GM18858 (cell line): ENCODE measurements around the gene CLASP1.
"Not testable (repeated sequence)": the region's sequence is repeated elsewhere in the genome, so short reads cannot be mapped to it uniquely, and the experiment has no call there.

Experiments used
- ATAC-seq: cut with Tn5 transposase; IDR thresholded peaks from one replicate; pipeline ENCODE4 v1.9.1; 2021; ENCODE audit not compliant: unreplicated experiment

CLASP1 gene

GRCh38 chr2:121333231-121333630, 316.0 kb downstream of the CLASP1 start:
- no peak for ATAC-seq

DNA sequence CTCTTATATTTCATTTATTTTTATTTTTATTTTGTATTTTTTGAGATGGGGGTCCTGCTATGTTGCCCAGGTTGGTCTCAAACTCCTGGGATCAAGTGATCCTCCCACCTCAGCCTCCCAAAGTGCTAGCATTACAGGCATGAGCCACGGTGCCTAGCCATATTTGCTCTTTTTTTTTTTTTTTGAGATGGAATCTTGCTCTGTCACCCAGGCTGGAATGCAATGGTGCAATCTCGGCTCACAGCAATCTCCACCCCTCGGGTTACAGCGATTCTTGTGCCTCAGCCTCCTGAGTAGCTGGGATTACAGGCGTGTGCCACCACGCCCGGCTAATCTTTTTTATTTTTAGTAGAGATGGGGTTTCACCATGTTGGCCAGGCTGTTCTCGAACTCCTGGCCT, 317.9 kb downstream of the CLASP1 start:
- not testable (repeated sequence) for ATAC-seq

- ATAC-seq = no peak
Observed at GRCh38 chr2:121330921-121331320, 318.3 kb downstream of the CLASP1 start.

DNA sequence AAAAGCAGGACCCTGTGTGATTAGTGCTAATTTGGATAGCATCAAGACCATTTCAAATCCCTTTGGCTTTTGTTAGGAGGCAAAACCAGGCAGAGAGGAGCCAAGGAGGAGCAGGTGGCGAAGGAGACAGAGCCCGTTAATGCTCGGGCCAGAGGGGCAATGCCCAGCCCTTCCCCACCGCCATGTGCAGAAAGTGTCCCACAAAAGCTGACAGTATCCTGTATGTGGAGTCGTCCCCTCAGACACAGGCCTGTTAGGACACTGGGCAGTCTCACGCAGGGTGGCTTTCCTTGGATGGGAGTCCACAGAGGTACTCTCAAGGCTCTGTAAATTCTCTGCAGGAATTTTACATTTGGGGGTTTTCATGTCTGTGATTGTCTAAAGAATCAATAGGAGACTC, 319.5 kb downstream of the CLASP1 start:
- ATAC-seq = no peak

- ATAC-seq = no peak
Observed at GRCh38 chr2:121326628-121327027, 322.6 kb downstream of the CLASP1 start.

DNA sequence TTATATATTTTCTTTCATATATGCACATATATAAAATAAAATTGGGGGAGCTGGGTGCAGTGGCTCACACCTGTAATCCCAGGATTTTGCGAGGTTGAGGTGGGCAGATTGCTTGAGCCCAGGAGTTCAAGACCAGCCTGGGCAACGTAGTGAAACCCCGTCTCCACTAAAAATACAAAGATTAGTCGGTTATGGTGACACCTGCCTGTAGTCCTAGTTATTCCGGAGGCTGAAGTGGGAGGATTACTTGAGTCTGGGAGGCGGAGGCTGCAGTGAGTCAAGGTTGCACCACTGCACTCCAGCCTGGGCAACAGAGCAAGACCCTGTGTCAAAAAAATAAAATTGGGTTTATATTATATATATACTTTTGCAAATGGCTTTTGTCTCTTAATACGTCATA, 324.7 kb downstream of the CLASP1 start:
- ATAC-seq = no peak

- no peak for ATAC-seq
Observed at GRCh38 chr2:121321476-121321875, 327.8 kb downstream of the CLASP1 start.

DNA sequence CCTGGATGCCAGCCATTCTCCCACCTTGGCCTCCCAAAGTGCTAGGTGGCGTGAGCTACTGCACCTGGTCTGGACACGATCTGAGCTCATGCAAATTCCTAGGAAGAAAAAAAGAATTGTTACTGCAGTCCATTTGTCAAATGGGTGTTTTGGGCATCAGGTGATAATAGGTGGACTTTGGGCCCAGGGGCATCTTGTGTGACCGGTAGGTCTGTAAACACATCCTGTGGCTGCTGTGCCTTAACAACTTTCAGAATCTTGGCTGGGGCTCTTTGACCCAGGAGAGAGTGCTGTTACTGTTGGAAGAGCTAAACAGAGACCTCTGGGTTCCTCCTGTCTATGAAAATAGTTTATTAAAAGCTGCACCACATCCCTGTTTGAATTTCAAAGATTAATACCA, 329.3 kb downstream of the CLASP1 start:
- no peak for ATAC-seq

- no peak for ATAC-seq
Observed at GRCh38 chr2:121316986-121317385, 332.3 kb downstream of the CLASP1 start.

DNA sequence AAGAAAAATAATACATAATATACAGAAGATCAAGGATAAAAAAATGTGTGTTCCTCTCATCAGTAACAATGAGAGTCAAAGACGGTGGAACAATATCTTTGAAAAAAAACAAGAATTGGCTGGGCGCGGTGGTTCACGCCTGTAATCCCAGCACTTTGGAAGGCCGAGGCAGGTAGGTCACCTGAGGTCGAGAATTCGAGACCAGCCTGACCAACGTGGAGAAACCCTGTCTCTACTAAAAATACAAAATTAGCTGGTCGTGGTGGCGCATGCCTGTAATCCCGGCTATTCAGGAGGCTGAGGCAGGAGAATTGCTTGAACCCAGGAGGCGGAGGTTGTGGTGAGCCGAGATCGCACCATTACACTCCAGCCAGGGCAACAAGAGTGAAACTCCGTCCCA, 335.6 kb downstream of the CLASP1 start:
- not testable (repeated sequence) for ATAC-seq

- peak; percentile 98 for ATAC-seq
Observed at GRCh38 chr2:121309801-121310200, 339.5 kb downstream of the CLASP1 start.

DNA sequence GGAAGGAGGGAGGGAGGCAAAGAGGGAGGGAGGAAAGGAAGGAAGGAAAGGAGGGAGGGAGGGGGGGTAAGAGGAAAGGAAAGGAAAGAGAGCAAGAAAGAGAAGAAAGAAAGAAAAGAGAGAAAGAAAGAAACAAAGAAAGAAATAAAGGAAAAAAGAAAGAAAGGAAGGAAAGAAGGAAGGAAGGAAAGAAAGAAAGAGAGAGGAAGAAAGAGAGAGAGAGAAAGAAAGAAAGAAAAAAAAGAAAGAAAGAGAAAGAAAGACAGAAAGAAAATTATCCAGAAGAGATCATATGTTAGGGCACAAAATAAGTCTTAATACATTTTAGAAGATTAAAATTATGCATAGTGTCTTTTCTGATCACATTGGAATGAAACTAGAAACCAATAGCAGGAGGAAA, 339.9 kb downstream of the CLASP1 start:
- no peak for ATAC-seq

- no peak for ATAC-seq
Observed at GRCh38 chr2:121307048-121307447, 342.2 kb downstream of the CLASP1 start.

- ATAC-seq = no peak
Observed at GRCh38 chr2:121304941-121305340, 344.3 kb downstream of the CLASP1 start.

GRCh38 chr2:121303531-121304263, 345.6 kb downstream of the CLASP1 start:
- ATAC-seq = no peak

- ATAC-seq = not testable (repeated sequence)
Observed at GRCh38 chr2:121301190-121301589, 348.1 kb downstream of the CLASP1 start.

DNA sequence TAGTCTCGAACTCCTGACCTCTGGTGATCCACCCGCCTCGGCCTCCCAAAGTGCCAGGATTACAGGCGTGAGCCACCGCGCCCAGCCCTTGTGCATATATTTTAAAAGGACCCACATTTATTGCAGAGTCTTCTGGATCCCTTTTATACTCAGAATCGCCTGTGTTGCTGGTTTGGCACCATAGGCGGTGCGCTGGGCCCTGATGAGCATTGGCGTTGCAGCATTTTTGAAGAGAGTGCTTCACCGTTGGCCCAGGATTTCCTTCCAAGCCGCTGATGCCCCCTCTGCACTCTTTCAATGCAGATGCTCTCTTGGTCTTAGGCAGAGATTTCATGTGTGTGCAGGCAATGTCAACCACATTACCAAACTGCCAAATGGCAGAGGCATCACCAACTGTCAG, 350.8 kb downstream of the CLASP1 start:
- no peak for ATAC-seq

GRCh38 chr2:121297866-121298265, 351.4 kb downstream of the CLASP1 start:
- not testable (repeated sequence) for ATAC-seq

DNA sequence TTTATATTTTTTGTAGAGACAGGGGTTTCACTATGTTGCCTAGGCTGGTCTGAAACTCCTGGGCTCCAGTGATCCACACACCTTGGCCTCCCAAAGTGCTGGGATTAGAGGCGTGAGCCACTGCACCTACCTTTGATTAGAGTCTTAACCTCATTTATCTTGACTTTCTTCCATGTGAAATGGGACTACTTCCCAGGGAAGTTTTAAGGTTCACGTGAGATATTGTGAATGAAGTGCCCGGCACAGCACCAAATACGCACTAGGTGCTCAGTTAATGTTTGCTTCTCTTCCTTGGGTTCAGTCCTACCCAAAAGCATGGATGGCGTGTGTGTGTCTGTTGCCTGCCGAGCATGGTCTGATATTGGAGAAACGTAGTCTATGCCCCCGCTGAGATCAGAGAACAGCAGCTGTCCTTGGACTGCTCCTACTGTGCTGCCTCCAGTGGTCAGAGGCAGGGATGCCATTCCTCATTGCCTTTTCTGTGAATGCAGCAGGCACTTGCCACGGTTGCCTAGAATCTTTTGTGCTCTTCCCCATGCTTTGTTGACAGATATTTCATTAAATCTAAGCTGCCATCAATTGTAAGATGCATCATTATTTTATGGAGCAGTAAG, 351.9 kb downstream of the CLASP1 start:
- no peak for ATAC-seq

DNA sequence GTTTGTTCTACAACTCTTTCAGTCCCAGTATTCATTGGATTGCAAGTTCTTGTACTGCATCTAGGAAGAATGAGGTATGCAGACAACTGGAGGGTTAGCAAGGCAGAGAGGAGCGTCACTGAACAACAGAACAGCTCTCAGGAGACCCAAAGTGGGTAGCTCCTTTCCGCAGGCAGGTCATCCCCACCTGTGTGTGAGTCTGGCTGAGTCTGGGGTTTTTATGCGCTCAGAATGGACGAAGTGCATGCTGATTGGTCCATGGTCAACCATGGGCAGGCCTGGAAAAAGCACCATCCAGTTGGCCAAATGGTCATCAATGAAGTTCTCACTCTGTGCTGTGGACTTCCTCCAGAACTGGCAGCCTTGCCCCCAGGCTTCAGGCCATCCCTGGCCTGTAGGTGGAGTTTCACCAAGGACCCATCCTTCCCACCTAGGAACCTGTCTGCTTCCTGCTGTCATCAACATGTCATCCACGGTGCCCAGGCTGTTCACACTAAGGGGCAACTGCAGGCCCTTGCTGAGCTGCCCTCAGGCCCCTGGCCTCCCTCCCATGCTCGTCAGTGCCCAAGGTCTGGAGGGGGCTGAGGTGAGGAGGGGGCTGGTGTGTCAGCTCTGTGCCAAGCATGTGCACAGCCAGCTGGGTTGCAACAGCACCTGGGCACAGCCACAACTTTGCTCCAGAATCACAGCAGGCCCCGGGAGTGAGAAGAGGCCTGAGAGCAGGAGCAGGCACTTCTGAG, 353.2 kb downstream of the CLASP1 start:
- ATAC-seq = no peak

GRCh38 chr2:121294881-121295840, 354.1 kb downstream of the CLASP1 start:
- ATAC-seq = no peak
